ENCODE results near the gene HADH. TPM values are rescaled to one million over a fixed set of nuclear protein-coding genes. Genes with fewer than 3 reads are reported as not detected.

The HADH gene
- total RNA-seq, 2 donors from 2014 or later = 108 to 143 TPM

GRCh38 chr4:108058685-108059440 is 69.2 kb downstream of the HADH start:
- Histone ChIP-seq H3K27me3 (no peaks in the 10 kb centered on the region), H3K36me3 (no peaks in the 10 kb centered on the region), H3K4me1 (no peaks in the 10 kb centered on the region), H3K9me3 (no peaks in the 10 kb centered on the region), H3K4me3 (no peak overlapping the region), H3K27ac (no peak overlapping the region)
- TF ChIP-seq CTCF (IDR thresholded peaks at IDR 0.05) = no peak
- no peak for DNase-seq (ENCODE audit: low spot score)

- Histone ChIP-seq H3K27ac (no peak overlapping the region), H3K9me3 (no peaks in the 10 kb centered on the region), H3K36me3 (no peaks in the 10 kb centered on the region), H3K27me3 (no peaks in the 10 kb centered on the region), H3K4me1 (no peaks in the 10 kb centered on the region), H3K4me3 (no peak overlapping the region)
- peak in 1 of 2 donors; percentile 52 for TF ChIP-seq CTCF (IDR thresholded peaks at IDR 0.05)
- DNase-seq (ENCODE audit: low spot score) = no peak
Measured at GRCh38 chr4:108060164-108060563, 70.5 kb downstream of the HADH start.

- no peak for DNase-seq (ENCODE audit: low spot score)
- no peaks in the 10 kb centered on the region for H3K4me1 ChIP-seq
- H3K9me3 ChIP-seq = no peaks in the 10 kb centered on the region
- no peaks in the 10 kb centered on the region for H3K27me3 ChIP-seq
- H3K4me3 ChIP-seq = no peak overlapping the region
- H3K27ac ChIP-seq = no peak overlapping the region
- TF ChIP-seq CTCF (IDR thresholded peaks at IDR 0.05) = no peak
- no peaks in the 10 kb centered on the region for H3K36me3 ChIP-seq
Measured at GRCh38 chr4:108060686-108061321, 71.1 kb downstream of the HADH start.

- no peaks in the 10 kb centered on the region for H3K36me3 ChIP-seq
- H3K4me3 ChIP-seq = no peak overlapping the region
- no peaks in the 10 kb centered on the region for H3K9me3 ChIP-seq
- H3K27me3 ChIP-seq = no peaks in the 10 kb centered on the region
- no peaks in the 10 kb centered on the region for H3K4me1 ChIP-seq
- DNase-seq (ENCODE audit: low spot score) = no peak
- H3K27ac ChIP-seq = no peak overlapping the region
- TF ChIP-seq CTCF (IDR thresholded peaks at IDR 0.05) = no peak
Measured at GRCh38 chr4:108068442-108068841, 78.8 kb downstream of the HADH start.

- H3K27ac ChIP-seq = no peak overlapping the region
- H3K4me3 ChIP-seq = no peak overlapping the region
- no peaks in the 10 kb centered on the region for H3K9me3 ChIP-seq
- H3K4me1 ChIP-seq = no peaks in the 10 kb centered on the region
- TF ChIP-seq CTCF (IDR thresholded peaks at IDR 0.05) = no peak
- H3K36me3 ChIP-seq = no peaks in the 10 kb centered on the region
- no peak for DNase-seq (ENCODE audit: low spot score)
- no peaks in the 10 kb centered on the region for H3K27me3 ChIP-seq
Measured at GRCh38 chr4:108070775-108071174, 81.1 kb downstream of the HADH start.

Measured in right atrium auricular region (tissue), 2 donors.